ENCODE results near the gene PARVA. TPM values are rescaled to one million over a fixed set of nuclear protein-coding genes. Genes with fewer than 3 reads are reported as not detected.
"Not testable (repeated sequence)": the region's sequence is repeated elsewhere in the genome, so short reads cannot be mapped to it uniquely, and the experiment has no call there.

The PARVA gene
- total RNA-seq, 1 donor from 2014 or later = 23.5 TPM

- no peak for DNase-seq (ENCODE audit: low read depth, low spot score)
Measured at GRCh38 chr11:12496181-12497025, 119.0 kb downstream of the PARVA start.

- no peak for DNase-seq (ENCODE audit: low read depth, low spot score)
Measured at GRCh38 chr11:12497431-12497830, 120.1 kb downstream of the PARVA start.

DNA sequence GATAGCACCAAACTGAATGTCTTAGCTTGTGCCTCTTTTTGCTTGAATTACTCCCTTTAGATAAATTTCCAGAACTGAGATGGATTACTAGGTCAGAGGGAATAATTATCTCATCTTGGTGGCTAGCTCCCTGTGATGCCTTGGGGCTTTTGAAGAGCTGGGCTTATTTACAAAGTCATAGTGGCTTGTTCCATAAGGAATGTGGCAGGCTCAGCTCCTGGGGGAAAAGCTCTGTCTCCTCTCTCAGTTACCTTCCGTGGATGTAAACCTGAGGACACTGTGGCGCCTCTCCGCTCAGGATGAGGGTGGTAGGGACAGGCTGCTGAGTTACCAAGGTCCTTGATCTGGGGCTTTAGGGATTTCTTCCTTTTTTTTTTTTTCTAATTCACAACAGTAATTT lies 121.7 kb downstream of the PARVA start:
- no peak for DNase-seq (ENCODE audit: low read depth, low spot score)

DNA sequence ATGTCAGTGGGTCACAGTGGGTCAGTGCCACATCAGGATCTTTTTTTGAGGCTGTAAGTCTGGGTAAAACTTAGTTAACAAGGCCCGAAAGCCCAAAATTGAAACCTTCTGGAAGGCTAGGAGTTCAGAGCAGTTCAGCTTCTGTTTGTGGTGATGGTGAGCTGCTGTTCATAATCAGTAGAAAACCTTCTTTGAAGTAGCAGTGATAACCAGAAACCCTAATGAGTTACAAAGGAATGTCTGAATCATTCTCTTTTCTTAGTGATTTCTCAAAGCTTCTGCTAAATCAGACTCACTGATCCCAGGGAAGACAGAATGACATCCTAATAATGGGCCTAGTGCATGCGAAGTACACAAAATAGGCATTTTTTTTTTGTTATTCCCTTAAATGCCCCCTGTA lies 124.7 kb downstream of the PARVA start:
- DNase-seq (ENCODE audit: low read depth, low spot score) = no peak

DNA sequence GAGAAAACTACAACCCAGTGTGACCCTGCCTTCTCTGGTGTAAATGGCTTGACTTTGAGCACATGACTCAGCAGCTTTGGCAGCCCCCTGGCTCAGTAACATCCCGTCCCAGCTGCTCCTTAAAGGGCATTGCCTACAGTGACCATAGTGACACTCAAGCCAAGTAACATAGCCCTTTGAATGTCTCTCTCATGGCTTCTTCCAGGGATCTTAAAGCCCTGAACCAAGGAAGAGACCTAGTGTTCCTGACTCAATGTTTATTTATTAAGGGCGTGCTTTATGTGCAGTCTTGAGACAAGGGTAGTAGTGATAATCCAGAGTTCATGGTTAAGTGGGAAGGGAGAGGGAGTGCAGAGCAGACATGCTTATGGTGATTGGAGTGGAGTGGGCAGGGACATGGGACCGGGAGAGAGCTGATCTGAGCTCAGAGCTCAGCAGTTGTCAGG lies 125.7 kb downstream of the PARVA start:
- DNase-seq (ENCODE audit: low read depth, low spot score) = no peak

GRCh38 chr11:12503886-12504285 lies 126.5 kb downstream of the PARVA start:
- DNase-seq (ENCODE audit: low read depth, low spot score) = no peak

- DNase-seq (ENCODE audit: low read depth, low spot score) = no peak
Measured at GRCh38 chr11:12505183-12505582, 127.8 kb downstream of the PARVA start.

GRCh38 chr11:12506404-12506921 lies 129.1 kb downstream of the PARVA start:
- DNase-seq (ENCODE audit: low read depth, low spot score) = no peak

- no peak for DNase-seq (ENCODE audit: low read depth, low spot score)
Measured at GRCh38 chr11:12507391-12507790, 130.0 kb downstream of the PARVA start.

DNA sequence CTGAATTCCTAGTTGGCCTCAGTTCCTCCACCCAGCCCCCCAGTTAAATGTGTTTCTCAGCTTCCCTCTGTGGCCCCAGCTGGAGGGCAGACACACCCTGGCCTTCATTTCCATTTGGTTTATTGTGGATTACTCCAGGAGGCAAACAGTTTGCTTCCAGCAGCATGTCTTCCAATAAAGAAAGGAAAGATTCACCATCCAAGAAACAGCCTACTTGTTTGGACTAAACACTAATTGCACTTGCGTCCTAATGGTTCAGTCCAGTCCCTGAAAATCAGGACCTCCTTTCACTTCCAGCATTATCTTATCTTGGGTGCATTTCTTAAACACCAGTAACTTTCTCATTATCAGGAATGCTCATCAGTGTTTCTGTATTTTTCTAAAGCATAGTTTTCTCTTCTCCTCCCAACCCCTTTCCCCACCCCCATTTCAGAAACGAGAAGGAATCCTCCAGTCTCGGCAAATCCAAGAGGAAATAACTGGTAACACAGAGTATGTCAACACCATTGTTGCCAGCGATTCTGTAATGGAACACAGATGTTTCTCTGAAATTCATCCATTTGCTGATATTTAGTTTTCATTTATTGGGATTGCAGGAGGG lies 130.9 kb downstream of the PARVA start:
- DNase-seq (ENCODE audit: low read depth, low spot score) = peak; percentile 13

- DNase-seq (ENCODE audit: low read depth, low spot score) = no peak
Measured at GRCh38 chr11:12509371-12509770, 132.0 kb downstream of the PARVA start.

DNA sequence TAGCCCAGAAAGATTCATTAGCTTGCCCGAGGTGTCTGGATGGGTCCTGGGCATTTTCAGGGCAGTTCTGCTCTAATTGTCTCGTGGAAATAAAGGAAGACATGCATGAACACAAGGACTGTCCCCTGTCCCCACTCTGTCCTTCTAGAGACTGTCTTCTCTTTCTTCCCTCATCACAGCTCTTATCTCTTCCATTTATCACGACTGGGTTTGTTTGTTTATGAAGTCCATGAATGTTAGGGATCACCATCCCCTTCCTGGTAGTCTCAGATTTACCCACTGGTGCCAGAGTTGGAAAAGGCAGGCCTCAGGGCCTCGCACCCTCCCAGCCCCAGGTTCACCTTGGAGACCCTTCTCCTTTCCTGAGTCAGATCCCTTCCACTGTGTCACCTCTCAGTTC lies 134.8 kb downstream of the PARVA start:
- no peak for DNase-seq (ENCODE audit: low read depth, low spot score)

- DNase-seq (ENCODE audit: low read depth, low spot score) = no peak
Measured at GRCh38 chr11:12512826-12513395, 135.5 kb downstream of the PARVA start.

DNA sequence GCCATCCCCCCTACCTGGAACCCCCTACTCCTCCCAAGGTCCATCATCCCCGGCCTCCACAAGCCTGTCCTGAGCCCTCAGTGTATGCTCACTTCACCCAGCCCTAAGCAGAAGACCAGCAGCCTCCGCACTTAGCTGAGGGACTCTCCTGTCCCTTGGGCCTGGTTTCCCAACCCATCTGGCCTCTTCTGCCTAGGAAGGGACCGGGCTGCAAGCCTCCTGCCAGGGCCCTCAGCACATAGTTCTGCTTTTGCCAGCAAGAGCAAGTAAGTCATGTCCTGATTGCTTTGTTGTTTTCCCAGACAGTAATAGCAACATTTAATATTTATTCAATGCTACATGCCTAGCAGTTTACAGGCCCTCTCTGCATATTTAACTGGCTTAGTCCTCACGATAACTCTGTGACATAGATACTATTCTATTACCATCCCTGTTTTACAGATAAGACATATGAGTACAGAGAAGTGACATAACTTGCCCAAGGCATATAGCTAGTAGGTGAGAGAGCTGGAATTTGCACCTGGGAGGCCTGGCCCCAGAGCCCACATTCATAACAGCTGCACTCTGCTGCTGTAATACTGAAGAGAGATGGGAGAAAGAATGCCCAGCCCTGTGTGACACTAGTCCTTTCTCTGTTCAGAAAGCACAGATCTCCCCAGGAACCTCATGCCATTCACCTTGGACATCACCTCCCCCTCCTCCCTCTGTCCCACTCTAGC lies 139.2 kb downstream of the PARVA start:
- no peak for DNase-seq (ENCODE audit: low read depth, low spot score)

DNA sequence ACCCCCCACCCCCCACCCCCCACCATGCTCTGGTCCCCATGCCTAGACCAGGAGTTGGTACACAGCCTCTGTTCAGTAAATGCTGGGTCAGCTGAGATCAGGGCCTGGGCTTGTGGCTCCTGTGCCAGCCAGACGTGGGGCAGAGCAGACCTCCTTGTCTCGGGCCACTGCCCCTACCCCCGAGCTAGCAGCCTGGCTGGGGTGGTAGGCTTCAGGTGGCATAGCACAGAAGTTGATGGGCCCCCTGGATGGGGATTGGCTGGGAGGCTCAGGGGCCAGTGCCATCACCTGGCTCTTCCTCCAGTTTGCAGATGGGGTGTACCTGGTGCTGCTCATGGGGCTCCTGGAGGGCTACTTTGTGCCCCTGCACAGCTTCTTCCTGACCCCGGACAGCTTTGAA lies 139.9 kb downstream of the PARVA start:
- no peak for DNase-seq (ENCODE audit: low read depth, low spot score)

DNA sequence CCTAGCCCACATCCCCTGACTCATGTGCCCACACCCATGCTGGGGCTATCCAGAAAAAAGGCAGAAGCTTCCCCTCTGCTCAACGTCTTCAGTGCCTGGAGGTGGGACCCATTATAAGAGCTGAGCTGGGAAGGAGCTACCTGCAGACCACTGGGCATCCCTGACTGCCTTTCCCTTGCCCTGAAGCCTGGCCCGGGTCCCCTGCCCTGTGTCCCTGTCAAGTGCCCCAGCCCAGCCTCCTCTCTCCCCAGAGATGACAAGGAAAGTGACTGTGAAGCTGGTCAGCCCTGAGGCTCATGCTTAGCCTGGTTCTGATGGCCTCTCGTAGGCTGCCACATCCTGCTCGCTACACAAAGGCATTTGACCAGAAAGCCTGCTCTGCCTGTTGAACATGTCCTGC lies 140.4 kb downstream of the PARVA start:
- no peak for DNase-seq (ENCODE audit: low read depth, low spot score)

DNA sequence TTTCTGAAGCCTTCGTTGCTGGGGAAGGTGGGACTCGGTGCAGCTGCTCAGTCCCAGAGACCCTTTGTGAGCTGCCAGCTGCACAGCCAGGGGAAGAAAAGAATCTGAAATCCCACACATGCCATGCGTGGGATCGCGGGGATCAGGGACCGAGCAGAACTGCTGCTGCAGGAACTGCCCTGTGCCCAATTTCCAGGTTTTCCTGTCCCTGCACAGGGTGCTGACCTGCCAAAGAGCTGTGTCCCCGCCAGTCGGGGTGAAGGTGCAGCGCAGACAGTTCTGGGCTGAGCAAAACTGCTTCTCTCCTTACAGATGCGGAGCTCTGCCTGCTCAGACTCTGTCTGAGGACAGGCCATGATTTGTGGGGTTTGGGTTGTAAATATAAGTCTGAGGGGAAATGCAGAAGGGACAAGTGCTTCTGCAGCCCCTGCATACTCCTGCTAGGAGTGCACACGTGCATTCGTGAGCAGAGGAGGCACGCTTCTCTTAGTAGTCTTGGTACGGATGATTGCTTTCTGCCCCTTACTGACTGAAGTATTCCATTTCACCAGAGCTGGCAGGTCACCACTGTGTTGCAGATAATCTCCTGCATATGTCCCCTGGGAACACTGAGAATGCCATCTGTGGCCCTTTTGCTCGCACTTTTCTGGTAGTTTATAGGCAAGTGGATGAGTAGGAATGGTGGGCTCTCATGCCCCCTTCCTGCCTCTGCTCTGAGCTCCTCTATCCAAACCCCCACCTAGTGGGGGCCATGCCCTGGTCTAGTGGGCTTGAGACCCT lies 141.4 kb downstream of the PARVA start:
- no peak for DNase-seq (ENCODE audit: low read depth, low spot score)

DNA sequence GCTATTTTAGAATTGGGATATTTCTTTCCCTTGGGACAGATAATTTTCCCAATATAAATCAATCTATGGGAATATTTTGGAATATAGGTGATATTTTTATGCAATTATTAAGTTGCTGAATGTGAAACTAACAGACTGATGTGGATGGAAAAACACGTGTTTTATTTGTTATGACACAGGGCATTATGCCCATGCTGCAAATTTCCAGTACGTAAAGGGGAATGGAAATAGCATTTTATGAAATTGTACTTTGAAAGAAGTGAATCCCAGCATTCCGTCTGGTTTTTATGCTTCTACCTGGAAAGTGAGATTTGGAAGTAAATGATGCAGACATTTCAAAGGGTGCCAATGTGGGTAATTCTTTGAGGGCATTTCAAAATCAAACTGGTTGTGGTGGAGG lies 142.7 kb downstream of the PARVA start:
- no peak for DNase-seq (ENCODE audit: low read depth, low spot score)

DNA sequence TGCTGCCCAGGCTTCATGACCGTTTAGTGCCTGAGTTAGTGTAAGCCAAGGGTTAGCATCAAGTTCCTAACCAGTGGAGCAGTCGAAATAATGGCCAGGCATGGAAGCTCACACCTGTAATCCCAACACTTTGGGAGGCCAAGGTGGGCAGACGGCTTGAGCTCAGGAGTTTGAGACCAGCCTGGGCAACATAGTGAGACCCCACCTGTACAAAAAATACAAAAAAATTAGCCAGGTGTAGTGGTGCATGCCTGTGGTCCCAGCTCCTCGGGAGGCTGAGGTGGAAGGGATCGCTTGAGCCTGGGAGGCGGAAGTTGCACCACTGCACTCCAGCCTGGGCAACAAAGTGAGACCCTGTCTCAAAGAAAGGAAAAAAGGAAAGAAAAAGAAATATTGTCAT lies 143.2 kb downstream of the PARVA start:
- not testable (repeated sequence) for DNase-seq (ENCODE audit: low read depth, low spot score)

GRCh38 chr11:12523180-12523924 lies 146.0 kb downstream of the PARVA start:
- DNase-seq (ENCODE audit: low read depth, low spot score) = no peak

All from pulmonary artery endothelial cell (primary cell).